Vagina (tissue), 2 donors: ENCODE measurements around the gene HOXC10. TPM values are rescaled to one million over a fixed set of nuclear protein-coding genes. Genes with fewer than 3 reads are reported as not detected.

ENCODE experiments used
- DNase-seq, 2 donors: peaks; one replicate each; pipeline ENCODE4 v3.0.0-alpha.2; 2017; ENCODE audit errors: extremely low spot score in 2 of 2
- H3K27ac ChIP-seq: fragments of 200-600 bp; sonication (generic); one replicate; pipeline ENCODE4 v1.5.1; 2019
- H3K27me3 ChIP-seq: fragments of 200-600 bp; sonication (generic); one replicate; pipeline ENCODE4 v1.5.1; 2019
- H3K36me3 ChIP-seq, 2 donors: fragments of 200-600 bp; sonication (generic); one replicate each; pipeline ENCODE4 v1.5.1; 2017 to 2019
- H3K4me1 ChIP-seq: fragments of 200-600 bp; sonication (generic); one replicate; pipeline ENCODE4 v1.5.1; 2019
- H3K4me3 ChIP-seq, 2 donors: fragments of 200-600 bp; sonication (generic); 1 replicate in 1 of 2; 2 replicates in 1 of 2; pipeline ENCODE4 v1.5.1; 2016 to 2019
- H3K9me3 ChIP-seq: fragments of 200-600 bp; sonication (generic); one replicate; pipeline ENCODE4 v1.5.1; 2019
- POLR2A ChIP-seq, 2 donors: fragments of 450-650 bp; IDR thresholded peaks; one replicate each; pipeline ENCODE4 v1.6.1; 2017; ENCODE audit warnings: antibody characterized with exemption in 2 of 2, mild to moderate bottlenecking in 2 of 2, moderate library complexity in 2 of 2
- POLR2AphosphoS5 ChIP-seq, 2 donors: sonication (generic); formaldehyde crosslinking; IDR thresholded peaks; one replicate each; pipeline ENCODE4 v1.9.0; 2017; ENCODE audit warnings: antibody characterized with exemption in 2 of 2, mild to moderate bottlenecking in 2 of 2, low read depth in 1 of 2; ENCODE audit not compliant: insufficient read depth in 1 of 2
- intact Hi-C: fragments of 100-400 bp; cut with DNase I; formaldehyde crosslinking; loops from one replicate; pipeline ENCODE4 v1.15.1; 2023
- total RNA-seq: library from RNA; depleted of rRNA; stranded (reverse); fragments of >200 nt; gene quantifications from one replicate; pipeline ENCODE4 v1.2.3, GENCODE V29; 2016
- TF ChIP-seq, protein P1 (sequence below), 3 experiments: fragments of 450-650 bp in 2 of 3; fragments of 200-600 bp in 1 of 3; sonication (generic) in 1 of 3; IDR thresholded peaks; one replicate each; pipeline ENCODE4 v1.5.1; 2017 to 2019; ENCODE audit warnings: antibody characterized with exemption in 3 of 3, mild to moderate bottlenecking in 2 of 3, moderate library complexity in 2 of 3

HOXC10 gene
- total RNA-seq, 1 donor from 2014 or later, result not detected

DNA sequence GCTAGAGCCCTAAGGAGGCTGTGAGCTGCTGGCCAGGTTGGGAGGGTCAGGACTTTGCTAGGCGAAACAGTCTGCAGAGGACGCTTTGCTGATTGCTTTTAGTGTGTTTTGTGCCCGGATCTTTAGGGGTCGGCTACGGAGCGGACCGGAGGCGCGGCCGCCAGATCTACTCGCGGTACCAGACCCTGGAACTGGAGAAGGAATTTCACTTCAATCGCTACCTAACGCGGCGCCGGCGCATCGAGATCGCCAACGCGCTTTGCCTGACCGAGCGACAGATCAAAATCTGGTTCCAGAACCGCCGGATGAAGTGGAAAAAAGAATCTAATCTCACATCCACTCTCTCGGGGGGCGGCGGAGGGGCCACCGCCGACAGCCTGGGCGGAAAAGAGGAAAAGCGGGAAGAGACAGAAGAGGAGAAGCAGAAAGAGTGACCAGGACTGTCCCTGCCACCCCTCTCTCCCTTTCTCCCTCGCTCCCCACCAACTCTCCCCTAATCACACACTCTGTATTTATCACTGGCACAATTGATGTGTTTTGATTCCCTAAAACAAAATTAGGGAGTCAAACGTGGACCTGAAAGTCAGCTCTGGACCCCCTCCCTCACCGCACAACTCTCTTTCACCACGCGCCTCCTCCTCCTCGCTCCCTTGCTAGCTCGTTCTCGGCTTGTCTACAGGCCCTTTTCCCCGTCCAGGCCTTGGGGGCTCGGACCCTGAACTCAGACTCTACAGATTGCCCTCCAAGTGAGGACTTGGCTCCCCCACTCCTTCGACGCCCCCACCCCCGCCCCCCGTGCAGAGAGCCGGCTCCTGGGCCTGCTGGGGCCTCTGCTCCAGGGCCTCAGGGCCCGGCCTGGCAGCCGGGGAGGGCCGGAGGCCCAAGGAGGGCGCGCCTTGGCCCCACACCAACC lies 44.8 kb downstream of the HOXC10 start:
- H3K27ac ChIP-seq, result no peak overlapping the region
- intact Hi-C loops, result loop anchor here (5.0 kb wide), 1 partner anchor 168 kb away; no protein-coding TSS in a partner anchor
- H3K4me1 ChIP-seq, result peaks cover 41% of the 10 kb centered on the region
- peaks cover 1% of the 10 kb centered on the region for H3K27me3 ChIP-seq
- no peaks in the 10 kb centered on the region for H3K9me3 ChIP-seq
- H3K36me3 ChIP-seq, result no peaks in the 10 kb centered on the region
- no peak for DNase-seq
- TF ChIP-seq, protein P1, sequence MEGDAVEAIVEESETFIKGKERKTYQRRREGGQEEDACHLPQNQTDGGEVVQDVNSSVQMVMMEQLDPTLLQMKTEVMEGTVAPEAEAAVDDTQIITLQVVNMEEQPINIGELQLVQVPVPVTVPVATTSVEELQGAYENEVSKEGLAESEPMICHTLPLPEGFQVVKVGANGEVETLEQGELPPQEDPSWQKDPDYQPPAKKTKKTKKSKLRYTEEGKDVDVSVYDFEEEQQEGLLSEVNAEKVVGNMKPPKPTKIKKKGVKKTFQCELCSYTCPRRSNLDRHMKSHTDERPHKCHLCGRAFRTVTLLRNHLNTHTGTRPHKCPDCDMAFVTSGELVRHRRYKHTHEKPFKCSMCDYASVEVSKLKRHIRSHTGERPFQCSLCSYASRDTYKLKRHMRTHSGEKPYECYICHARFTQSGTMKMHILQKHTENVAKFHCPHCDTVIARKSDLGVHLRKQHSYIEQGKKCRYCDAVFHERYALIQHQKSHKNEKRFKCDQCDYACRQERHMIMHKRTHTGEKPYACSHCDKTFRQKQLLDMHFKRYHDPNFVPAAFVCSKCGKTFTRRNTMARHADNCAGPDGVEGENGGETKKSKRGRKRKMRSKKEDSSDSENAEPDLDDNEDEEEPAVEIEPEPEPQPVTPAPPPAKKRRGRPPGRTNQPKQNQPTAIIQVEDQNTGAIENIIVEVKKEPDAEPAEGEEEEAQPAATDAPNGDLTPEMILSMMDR (IDR thresholded peaks at IDR 0.05), result no peak
- H3K4me3 ChIP-seq, result no peak overlapping the region

DNA sequence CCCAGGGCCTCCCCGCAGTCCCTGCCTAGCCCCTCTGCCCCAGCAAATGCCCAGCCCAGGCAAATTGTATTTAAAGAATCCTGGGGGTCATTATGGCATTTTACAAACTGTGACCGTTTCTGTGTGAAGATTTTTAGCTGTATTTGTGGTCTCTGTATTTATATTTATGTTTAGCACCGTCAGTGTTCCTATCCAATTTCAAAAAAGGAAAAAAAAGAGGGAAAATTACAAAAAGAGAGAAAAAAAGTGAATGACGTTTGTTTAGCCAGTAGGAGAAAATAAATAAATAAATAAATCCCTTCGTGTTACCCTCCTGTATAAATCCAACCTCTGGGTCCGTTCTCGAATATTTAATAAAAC lies 45.5 kb downstream of the HOXC10 start:
- no peaks in the 10 kb centered on the region for H3K27me3 ChIP-seq
- TF ChIP-seq POLR2AphosphoS5 (IDR thresholded peaks at IDR 0.05; ENCODE audit: insufficient read depth in 1 of 2, low read depth in 1 of 2), result no peak
- TF ChIP-seq, protein P1 (IDR thresholded peaks at IDR 0.05), result no peak
- TF ChIP-seq POLR2A (IDR thresholded peaks at IDR 0.05), result no peak
- H3K4me3 ChIP-seq, result no peak overlapping the region
- no peaks in the 10 kb centered on the region for H3K9me3 ChIP-seq
- no peak for DNase-seq
- no peak overlapping the region for H3K27ac ChIP-seq
- H3K36me3 ChIP-seq, result no peaks in the 10 kb centered on the region
- H3K4me1 ChIP-seq, result peaks cover 41% of the 10 kb centered on the region
- intact Hi-C loops, result loop anchor here (5.0 kb wide), 1 partner anchor 167 kb away; no protein-coding TSS in a partner anchor

DNA sequence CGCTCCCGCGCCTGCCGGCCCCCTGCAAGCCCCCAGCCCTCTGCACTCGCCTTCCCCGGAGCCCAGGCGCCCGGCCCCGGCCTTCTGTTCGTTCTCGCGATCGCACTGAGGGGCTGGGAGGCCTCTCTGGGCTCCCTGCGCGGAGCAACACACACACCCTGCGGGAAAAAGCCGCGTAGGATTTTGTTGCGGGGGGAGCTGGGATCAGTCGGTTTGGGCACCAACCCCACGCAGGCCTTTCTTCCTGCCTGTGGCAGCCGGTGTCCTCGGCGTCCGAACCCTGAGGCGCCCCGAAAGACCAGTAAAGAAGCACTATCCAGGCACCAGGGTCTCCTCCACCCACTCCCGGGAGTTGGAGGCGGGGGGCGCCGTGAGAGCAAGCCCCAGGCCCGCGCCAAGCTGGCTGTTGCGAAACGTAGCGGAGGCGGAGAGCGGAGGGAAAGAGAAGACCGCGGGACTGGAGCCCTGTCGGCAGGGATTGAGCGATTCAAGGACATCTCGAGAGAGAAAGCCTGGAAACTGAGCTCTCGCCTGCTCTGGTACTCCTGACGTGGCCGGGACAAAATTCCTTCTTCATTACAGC lies 46.0 kb downstream of the HOXC10 start:
- no peaks in the 10 kb centered on the region for H3K36me3 ChIP-seq
- TF ChIP-seq, protein P1 (IDR thresholded peaks at IDR 0.05), result no peak
- no peak for TF ChIP-seq POLR2A (IDR thresholded peaks at IDR 0.05)
- TF ChIP-seq POLR2AphosphoS5 (IDR thresholded peaks at IDR 0.05; ENCODE audit: insufficient read depth in 1 of 2, low read depth in 1 of 2), result no peak
- DNase-seq, result no peak
- H3K27ac ChIP-seq, result no peak overlapping the region
- H3K4me1 ChIP-seq, result peaks cover 41% of the 10 kb centered on the region
- H3K4me3 ChIP-seq, result no peak overlapping the region
- no peaks in the 10 kb centered on the region for H3K27me3 ChIP-seq
- intact Hi-C loops, result loop anchor here (5.0 kb wide), 1 partner anchor 166 kb away; no protein-coding TSS in a partner anchor
- no peaks in the 10 kb centered on the region for H3K9me3 ChIP-seq

DNA sequence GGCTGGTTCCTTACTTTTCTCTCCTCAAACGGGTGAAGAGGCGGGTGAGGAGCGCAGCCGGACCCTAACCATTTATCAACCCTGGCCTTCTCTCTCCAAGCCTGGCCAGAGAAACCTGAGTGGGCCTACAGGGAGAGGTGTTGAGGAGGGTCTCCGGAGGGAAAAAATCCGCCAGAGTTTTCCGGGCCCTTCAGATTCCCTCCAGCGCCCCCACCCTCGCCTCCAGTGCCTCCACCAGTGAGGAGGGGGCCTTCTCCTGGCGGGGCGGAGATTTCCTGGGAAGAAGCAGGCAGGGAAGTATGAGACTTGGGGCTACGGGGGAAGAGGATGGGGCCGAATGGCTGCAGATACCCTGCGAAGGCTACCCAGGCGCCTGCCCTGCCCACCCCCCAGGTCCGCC lies 46.5 kb downstream of the HOXC10 start:
- Histone ChIP-seq H3K9me3 (no peaks in the 10 kb centered on the region), H3K27me3 (no peaks in the 10 kb centered on the region), H3K27ac (no peak overlapping the region), H3K4me1 (peaks cover 41% of the 10 kb centered on the region), H3K36me3 (no peaks in the 10 kb centered on the region), H3K4me3 (no peak overlapping the region)
- no peak for DNase-seq
- TF ChIP-seq POLR2AphosphoS5 (IDR thresholded peaks at IDR 0.05; ENCODE audit: insufficient read depth in 1 of 2, low read depth in 1 of 2), result no peak
- TF ChIP-seq, protein P1 (IDR thresholded peaks at IDR 0.05), result no peak
- TF ChIP-seq POLR2A (IDR thresholded peaks at IDR 0.05), result no peak
- intact Hi-C loops, result loop anchor here (5.0 kb wide), 1 partner anchor 166 kb away; no protein-coding TSS in a partner anchor
